HUES64 (cell line): ENCODE measurements around the gene ALKAL2.

Source experiments
- H3K27ac ChIP-seq: 2 replicates; pipeline ENCODE4 v1.7.0; 2013; ENCODE audit warnings: low read depth, low read length, inconsistent platforms
- H3K27me3 ChIP-seq: 2 replicates; pipeline ENCODE4 v1.6.1; 2013; ENCODE audit warnings: mild to moderate bottlenecking, low read length; ENCODE audit not compliant: insufficient read depth
- H3K36me3 ChIP-seq: 2 replicates; pipeline ENCODE4 v1.6.1; 2013; ENCODE audit warnings: mild to moderate bottlenecking, low read length; ENCODE audit not compliant: insufficient read depth
- H3K4me1 ChIP-seq: 2 replicates; pipeline ENCODE4 v1.6.1; 2013; ENCODE audit warnings: mild to moderate bottlenecking, low read length, moderate library complexity; ENCODE audit not compliant: insufficient read depth
- H3K4me3 ChIP-seq: 2 replicates; pipeline ENCODE4 v1.5.1; 2013; ENCODE audit warnings: mild to moderate bottlenecking, low read length, moderate library complexity
- H3K9ac ChIP-seq: 2 replicates; pipeline ENCODE4 v1.6.1; 2013; ENCODE audit warnings: mild to moderate bottlenecking, low read depth, low read length
- H3K9me3 ChIP-seq: 2 replicates; pipeline ENCODE4 v1.6.1; 2013; ENCODE audit warnings: low read depth, low read length; ENCODE audit not compliant: insufficient read depth
- WGBS: fragments of 150-250, 120-280 bp; methylation state at CpG from one replicate; pipeline ENCODE4 v1.1.7; 2013; ENCODE audit warnings: missing lambda C conversion rate; 5-methylcytosine and 5-hydroxymethylcytosine counted together

The ALKAL2 gene

DNA sequence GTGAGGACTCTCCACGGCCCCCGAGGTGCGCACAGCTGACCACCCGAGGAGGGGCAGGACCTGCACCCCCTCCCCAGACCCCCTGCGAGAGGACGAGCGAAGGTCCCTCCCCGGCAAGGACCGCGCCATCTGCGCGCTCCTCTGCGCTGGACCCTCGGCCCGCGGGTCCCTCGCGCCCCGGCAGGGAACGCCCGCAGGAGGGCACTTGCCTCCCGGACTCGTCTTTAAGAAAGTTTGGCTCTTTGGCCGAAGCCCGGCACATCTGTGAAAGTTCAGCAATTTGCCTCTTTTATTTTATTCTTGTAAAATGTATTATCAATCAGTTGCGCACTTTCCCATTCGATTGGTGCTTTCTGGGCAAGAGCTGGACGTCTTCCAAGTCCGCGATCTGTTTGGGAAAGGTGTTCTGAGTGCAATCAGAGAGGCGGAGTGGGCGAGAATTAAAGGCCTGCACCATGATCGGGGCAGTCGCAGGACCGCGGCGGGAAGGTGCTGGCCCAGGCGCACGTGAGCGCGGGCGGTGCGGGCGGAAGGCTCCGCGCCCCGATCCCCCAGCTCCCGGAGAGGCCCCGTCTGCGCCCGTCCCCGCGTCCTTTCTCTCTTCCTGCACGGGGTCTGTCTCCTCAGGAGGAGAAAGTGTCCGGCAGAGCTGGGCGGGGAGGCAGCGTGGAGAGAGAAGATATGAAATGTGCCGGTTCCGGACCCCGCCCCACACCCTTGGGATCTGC, 1.6 kb upstream of the ALKAL2 start:
- Histone ChIP-seq H3K4me1 (peaks cover 25% of the 10 kb centered on the region), H3K9ac (no peak overlapping the region), H3K36me3 (no peaks in the 10 kb centered on the region), H3K9me3 (no peaks in the 10 kb centered on the region), H3K27ac (no peak overlapping the region), H3K4me3 (peak overlapping the region; percentile 60), H3K27me3 (peaks cover 80% of the 10 kb centered on the region)
- 1% methylated on average over 59 of the region's 60 CpGs for WGBS

DNA sequence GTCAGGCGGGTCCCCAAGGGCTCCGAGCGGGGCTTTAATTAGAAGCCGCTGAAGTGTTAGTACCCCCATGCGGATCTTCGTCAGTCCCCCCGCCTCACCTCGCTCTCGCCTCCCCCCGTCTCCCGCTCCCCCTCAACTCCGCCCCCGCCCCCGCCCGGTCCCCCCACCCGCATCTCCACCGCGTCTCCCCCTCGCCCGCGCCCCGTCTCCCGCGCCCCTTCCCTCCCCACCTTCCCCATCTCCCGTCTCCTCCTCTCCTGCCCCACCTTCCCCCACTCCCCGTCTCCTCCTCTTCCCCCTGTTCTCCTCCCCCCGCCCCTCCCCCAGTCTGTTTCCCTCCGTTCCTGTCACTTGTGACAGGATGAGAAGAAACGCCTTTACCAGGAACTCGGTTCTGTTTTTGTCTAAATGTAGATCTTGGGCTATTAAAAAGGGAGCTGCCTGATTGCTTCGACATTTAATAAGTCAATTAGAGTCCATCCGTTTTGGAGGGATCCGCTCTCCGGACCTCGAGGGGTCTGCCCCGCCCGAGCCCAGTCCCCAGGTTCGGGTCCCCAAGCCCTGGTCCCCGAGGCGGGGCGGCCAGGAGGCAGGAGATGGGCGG, 969 bp upstream of the ALKAL2 start:
- WGBS, result 2% methylated on average over 24 of the region's 42 CpGs
- H3K4me3 ChIP-seq, result peak overlapping the region; percentile 60
- no peak overlapping the region for H3K27ac ChIP-seq
- H3K27me3 ChIP-seq, result peaks cover 86% of the 10 kb centered on the region
- no peak overlapping the region; the same call in 1 of the 2 replicates for H3K9ac ChIP-seq
- H3K36me3 ChIP-seq, result no peaks in the 10 kb centered on the region
- peaks cover 32% of the 10 kb centered on the region for H3K4me1 ChIP-seq
- no peaks in the 10 kb centered on the region for H3K9me3 ChIP-seq

- Histone ChIP-seq H3K4me1 (peaks cover 42% of the 10 kb centered on the region), H3K9me3 (no peaks in the 10 kb centered on the region), H3K27me3 (peaks cover 82% of the 10 kb centered on the region), H3K4me3 (peak overlapping the region; percentile 50), H3K36me3 (0 out of 2 replicates have a peak, but pooled peaks cover under 1% of the 10 kb centered on the region), H3K27ac (no peak overlapping the region), H3K9ac (no peak overlapping the region)
- under 1% methylated on average over 43 of the region's 46 CpGs for whole genome bisulfite sequencing
These were observed 413 bp downstream of the ALKAL2 start for GRCh38 chr2:287471-287885.

- Histone ChIP-seq H3K27ac (no peak overlapping the region; the same call in 1 of the 2 replicates), H3K27me3 (peaks cover 76% of the 10 kb centered on the region), H3K9ac (no peak overlapping the region), H3K4me1 (peaks cover 42% of the 10 kb centered on the region), H3K9me3 (no peaks in the 10 kb centered on the region), H3K4me3 (peak overlapping the region; percentile 50), H3K36me3 (peaks cover 6% of the 10 kb centered on the region)
- 3% methylated on average over 19 of the region's 20 CpGs for WGBS
These were observed 1.0 kb downstream of the ALKAL2 start for GRCh38 chr2:286774-287392.

- WGBS, result 81% methylated on average over 6 of the region's 6 CpGs
- H3K27ac ChIP-seq, result no peak overlapping the region; the same call in 1 of the 2 replicates
- peaks cover 14% of the 10 kb centered on the region for H3K36me3 ChIP-seq
- peaks cover 68% of the 10 kb centered on the region for H3K27me3 ChIP-seq
- no peak overlapping the region for H3K9ac ChIP-seq
- H3K9me3 ChIP-seq, result no peaks in the 10 kb centered on the region
- H3K4me1 ChIP-seq, result peaks cover 42% of the 10 kb centered on the region
- H3K4me3 ChIP-seq, result no peak overlapping the region
These were observed 1.9 kb downstream of the ALKAL2 start for GRCh38 chr2:286035-286434.

DNA sequence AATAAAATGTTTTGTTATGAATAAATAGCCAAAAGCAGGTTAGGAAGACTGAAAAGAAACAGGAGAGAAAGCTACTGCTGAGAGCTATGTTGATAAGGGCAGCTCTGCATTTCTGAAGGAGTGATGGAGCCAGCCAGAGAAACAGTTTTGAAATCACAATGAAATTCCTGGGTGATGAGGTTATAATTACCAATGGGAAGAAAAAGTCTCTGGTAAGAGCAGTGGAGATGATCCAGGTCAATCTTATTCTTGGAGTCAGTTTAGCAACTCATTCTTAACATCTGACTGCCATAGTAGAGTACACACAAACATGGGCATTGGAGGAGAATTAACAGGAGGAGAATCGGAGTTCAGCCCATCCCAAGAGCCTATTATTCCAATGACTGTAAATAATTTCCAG, 2.4 kb downstream of the ALKAL2 start:
- H3K27me3 ChIP-seq, result peaks cover 63% of the 10 kb centered on the region
- H3K36me3 ChIP-seq, result peaks cover 19% of the 10 kb centered on the region
- no peak overlapping the region for H3K9ac ChIP-seq
- WGBS, result 70% methylated on average over 1 of the region's 1 CpG
- H3K4me3 ChIP-seq, result no peak overlapping the region
- peaks cover 42% of the 10 kb centered on the region for H3K4me1 ChIP-seq
- no peaks in the 10 kb centered on the region for H3K9me3 ChIP-seq
- peak overlapping the region; percentile 14; the same call in 1 of the 2 replicates for H3K27ac ChIP-seq

DNA sequence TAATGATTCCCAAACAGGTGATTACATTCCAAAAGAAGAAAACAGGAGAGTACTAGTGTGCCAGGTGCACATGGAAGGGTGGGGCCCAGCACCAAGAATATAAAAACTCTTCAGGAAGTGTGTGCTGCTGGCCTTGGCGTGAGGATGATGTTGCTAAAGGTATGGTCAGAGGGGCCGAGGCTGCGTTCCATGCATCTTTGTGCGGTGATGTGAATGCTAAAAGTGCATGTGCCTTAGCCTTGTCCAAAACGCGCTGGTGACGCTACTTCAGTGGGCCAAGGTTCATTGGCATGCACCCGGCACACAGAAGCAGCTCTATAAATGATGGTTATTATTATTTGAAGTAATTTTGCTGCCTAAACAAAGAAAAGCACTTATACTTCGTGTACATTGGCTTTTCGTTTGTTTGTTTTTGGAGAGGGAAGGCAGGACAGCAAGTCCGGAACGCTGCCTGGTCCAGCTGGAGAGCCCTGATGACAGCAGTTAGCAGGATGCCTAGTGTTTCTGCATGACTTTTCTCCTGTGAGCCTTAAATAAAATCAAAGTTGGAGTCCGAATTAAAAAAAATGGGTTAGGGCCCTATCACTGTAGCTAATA, 2.9 kb downstream of the ALKAL2 start:
- Histone ChIP-seq H3K36me3 (peaks cover 24% of the 10 kb centered on the region), H3K9ac (no peak overlapping the region), H3K4me3 (no peak overlapping the region), H3K4me1 (peaks cover 42% of the 10 kb centered on the region), H3K27me3 (peaks cover 57% of the 10 kb centered on the region), H3K9me3 (no peaks in the 10 kb centered on the region), H3K27ac (peak overlapping the region; percentile 14; the same call in 1 of the 2 replicates)
- WGBS, result 61% methylated on average over 13 of the region's 13 CpGs

- Histone ChIP-seq H3K4me1 (peaks cover 42% of the 10 kb centered on the region), H3K27ac (peak overlapping the region; percentile 10; the same call in 1 of the 2 replicates), H3K4me3 (no peak overlapping the region), H3K9ac (no peak overlapping the region), H3K36me3 (peaks cover 32% of the 10 kb centered on the region), H3K9me3 (no peaks in the 10 kb centered on the region), H3K27me3 (peaks cover 49% of the 10 kb centered on the region)
- WGBS, result 39% methylated on average over 4 of the region's 4 CpGs
These were observed 3.7 kb downstream of the ALKAL2 start for GRCh38 chr2:283996-284794.

GRCh38 chr2:282371-283263, 5.3 kb downstream of the ALKAL2 start:
- Histone ChIP-seq H3K4me1 (peaks cover 42% of the 10 kb centered on the region), H3K36me3 (peaks cover 48% of the 10 kb centered on the region), H3K4me3 (no peak overlapping the region), H3K9ac (no peak overlapping the region), H3K9me3 (no peaks in the 10 kb centered on the region), H3K27ac (no peak overlapping the region), H3K27me3 (peaks cover 37% of the 10 kb centered on the region)
- WGBS, result 94% methylated on average over 11 of the region's 12 CpGs

DNA sequence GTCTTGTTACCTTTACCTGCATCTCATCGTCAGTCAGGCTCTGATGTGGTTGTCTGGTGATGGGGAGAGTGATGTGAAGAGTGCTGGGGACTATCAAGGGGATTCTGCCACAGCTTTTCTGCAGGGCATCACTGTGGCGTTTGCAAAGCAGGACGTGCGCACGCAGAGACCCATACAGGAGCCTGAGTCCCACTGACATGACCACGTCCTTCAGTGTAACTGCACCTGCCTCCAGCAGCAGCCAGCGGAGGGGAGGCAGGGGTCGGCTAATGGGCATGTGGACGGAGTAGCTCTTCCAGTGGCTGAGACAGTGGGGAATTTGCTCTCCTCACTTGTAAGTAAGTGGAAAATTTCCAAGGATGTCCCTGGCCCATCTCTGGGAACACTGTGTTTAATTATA, 6.5 kb downstream of the ALKAL2 start:
- Histone ChIP-seq H3K36me3 (peaks cover 61% of the 10 kb centered on the region), H3K9ac (no peak overlapping the region), H3K27ac (no peak overlapping the region), H3K27me3 (peaks cover 24% of the 10 kb centered on the region), H3K4me3 (no peak overlapping the region), H3K9me3 (no peaks in the 10 kb centered on the region), H3K4me1 (peaks cover 35% of the 10 kb centered on the region)
- 98% methylated on average over 9 of the region's 9 CpGs for WGBS
